Calu3 (cell line): Measurements from ENCODE around the gene DLGAP4. TPM values are rescaled to one million over a fixed set of nuclear protein-coding genes. Genes with fewer than 3 reads are reported as not detected.

Experiments used
- BruUV-seq: library from RNA; stranded (reverse); fragments of 400-500 nt; replicated peaks from 2 replicates; lab custom pipeline; 2021; lab: Mats Ljungman, UMichigan
- CTCF ChIA-PET: fragments of 300-600 bp; sonication (Branson Sonifier 250); formaldehyde crosslinking; loops from one replicate; lab custom pipeline; 2022; ENCODE audit warnings: antibody characterized with exemption; lab: Charles Lee
- DNase-seq: peaks from one replicate; pipeline ENCODE4 v3.0.0; 2022
- H3K27ac Mint-ChIP-seq: one replicate; pipeline ENCODE4 v1.8.0; 2022; ENCODE audit warnings: mixed read lengths; ENCODE audit not compliant: unreplicated experiment
- H3K27me3 Mint-ChIP-seq: one replicate; pipeline ENCODE4 v1.8.0; 2022; ENCODE audit warnings: mixed read lengths; ENCODE audit not compliant: unreplicated experiment
- H3K36me3 Mint-ChIP-seq: one replicate; pipeline ENCODE4 v1.8.0; 2022; ENCODE audit warnings: mild to moderate bottlenecking, moderate library complexity, mixed read lengths; ENCODE audit not compliant: insufficient read depth, unreplicated experiment
- H3K4me1 Mint-ChIP-seq: one replicate; pipeline ENCODE4 v1.8.0; 2022; ENCODE audit warnings: mild to moderate bottlenecking, low read depth, mixed read lengths; ENCODE audit not compliant: unreplicated experiment
- H3K4me3 Mint-ChIP-seq: one replicate; pipeline ENCODE4 v1.8.0; 2022; ENCODE audit warnings: mild to moderate bottlenecking, low read depth, moderate library complexity, mixed read lengths; ENCODE audit not compliant: unreplicated experiment
- H3K9me3 Mint-ChIP-seq: one replicate; pipeline ENCODE4 v1.8.0; 2022; ENCODE audit warnings: low read depth, mixed read lengths; ENCODE audit not compliant: unreplicated experiment
- CTCF ChIP-seq: fragments of 200-600 bp; IDR thresholded peaks from one replicate; pipeline ENCODE4 v1.8.0; 2022; ENCODE audit warnings: antibody characterized with exemption; ENCODE audit not compliant: unreplicated experiment
- intact Hi-C: fragments of 100-400 bp; cut with micrococcal nuclease; formaldehyde crosslinking; loops from one replicate; pipeline ENCODE4 v1.10.0; 2022; ENCODE audit not compliant: unreplicated experiment
- total RNA-seq: library from RNA; stranded (reverse); gene quantifications from 2 replicates; pipeline ENCODE4 v1.2.3, GENCODE V29; 2022

The DLGAP4 gene
- total RNA-seq, 1 experiment from 2014 or later = 66.4 TPM

GRCh38 chr20:36399969-36400545 lies 93.9 kb downstream of the DLGAP4 start:
- no peak for DNase-seq
- no peak for TF ChIP-seq CTCF
- peaks cover 4% of the 10 kb centered on the region for H3K9me3 Mint-ChIP-seq
- no TSS peak for BruUV-seq
- intact Hi-C loops = no loop called here
- no peaks in the 10 kb centered on the region for H3K4me1 Mint-ChIP-seq
- H3K27me3 Mint-ChIP-seq = peaks cover 81% of the 10 kb centered on the region
- no peaks in the 10 kb centered on the region for H3K36me3 Mint-ChIP-seq
- no peak overlapping the region for H3K4me3 Mint-ChIP-seq
- CTCF ChIA-PET = interaction anchor here (0.5 to 2.2 kb wide), 11 partner anchors 9 to 446 kb away, joined by 3 to 21 read pairs (median 3); partner anchors contain the start of genes AAR2 and SCAND1
- no peak overlapping the region for H3K27ac Mint-ChIP-seq

GRCh38 chr20:36400909-36401735 lies 95.0 kb downstream of the DLGAP4 start:
- Mint-ChIP-seq H3K27me3 (peaks cover 85% of the 10 kb centered on the region), H3K4me3 (no peak overlapping the region), H3K27ac (no peak overlapping the region), H3K4me1 (no peaks in the 10 kb centered on the region), H3K36me3 (no peaks in the 10 kb centered on the region), H3K9me3 (peaks cover 4% of the 10 kb centered on the region)
- intact Hi-C loops = no loop called here
- CTCF ChIA-PET = no interaction called here
- DNase-seq = no peak
- no TSS peak for BruUV-seq
- no peak for TF ChIP-seq CTCF

- H3K27me3 Mint-ChIP-seq = peaks cover 91% of the 10 kb centered on the region
- intact Hi-C loops = no loop called here
- CTCF ChIA-PET = interaction anchor here (0.6 kb wide), 1 partner anchor 591 kb away, joined by 4 read pairs; no protein-coding TSS in a partner anchor
- no peak overlapping the region for H3K27ac Mint-ChIP-seq
- TF ChIP-seq CTCF = no peak
- no peaks in the 10 kb centered on the region for H3K9me3 Mint-ChIP-seq
- H3K36me3 Mint-ChIP-seq = no peaks in the 10 kb centered on the region
- no peak for DNase-seq
- no peak overlapping the region for H3K4me3 Mint-ChIP-seq
- no peaks in the 10 kb centered on the region for H3K4me1 Mint-ChIP-seq
- BruUV-seq = no TSS peak
Measured at GRCh38 chr20:36402708-36403107, 96.6 kb downstream of the DLGAP4 start.

- peaks cover 79% of the 10 kb centered on the region for H3K27me3 Mint-ChIP-seq
- BruUV-seq = no TSS peak
- CTCF ChIA-PET = no interaction called here
- H3K4me1 Mint-ChIP-seq = no peaks in the 10 kb centered on the region
- no peak for DNase-seq
- H3K4me3 Mint-ChIP-seq = no peak overlapping the region
- intact Hi-C loops = no loop called here
- TF ChIP-seq CTCF = no peak
- no peaks in the 10 kb centered on the region for H3K36me3 Mint-ChIP-seq
- no peaks in the 10 kb centered on the region for H3K9me3 Mint-ChIP-seq
- no peak overlapping the region for H3K27ac Mint-ChIP-seq
Measured at GRCh38 chr20:36404435-36404978, 98.4 kb downstream of the DLGAP4 start.
